Neural progenitor cell (in vitro differentiated cells): ENCODE results near the gene PRPH2.

Source experiments
- EZH2 ChIP-seq: fragments of 200-600 bp; sonication (generic); IDR thresholded peaks from 2 replicates; pipeline ENCODE4 v1.6.1; 2017; ENCODE audit warnings: antibody characterized with exemption, mild to moderate bottlenecking, moderate library complexity
- EZH2phosphoT487 ChIP-seq: fragments of 200-600 bp; sonication (generic); IDR thresholded peaks from 2 replicates; pipeline ENCODE4 v1.6.1; 2017; ENCODE audit warnings: antibody characterized with exemption
- TF ChIP-seq, protein P1 (sequence below): fragments of 200-600 bp; sonication (generic); IDR thresholded peaks from 2 replicates; pipeline ENCODE4 v1.5.1; 2017; ENCODE audit warnings: antibody characterized with exemption, mild to moderate bottlenecking

DNA sequence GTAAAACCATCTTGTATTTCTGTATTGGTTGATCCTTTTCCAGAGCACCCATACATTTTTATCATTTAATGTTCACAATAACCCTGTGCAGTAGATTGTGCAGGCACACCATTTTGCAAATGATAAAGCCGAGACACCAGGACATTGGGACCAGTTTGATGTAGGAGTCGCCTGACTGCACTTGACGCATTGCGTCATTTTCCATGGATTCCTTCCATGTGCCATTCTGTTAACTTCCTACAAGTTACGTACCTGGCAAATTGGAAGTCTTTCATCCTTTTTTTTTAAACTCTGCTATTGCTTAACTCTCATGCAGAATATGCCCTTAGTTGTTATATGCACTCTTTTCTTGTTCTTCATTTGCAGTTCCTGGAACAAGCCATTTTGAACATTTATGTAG, 43.0 kb downstream of the PRPH2 start:
- TF ChIP-seq, protein P1, sequence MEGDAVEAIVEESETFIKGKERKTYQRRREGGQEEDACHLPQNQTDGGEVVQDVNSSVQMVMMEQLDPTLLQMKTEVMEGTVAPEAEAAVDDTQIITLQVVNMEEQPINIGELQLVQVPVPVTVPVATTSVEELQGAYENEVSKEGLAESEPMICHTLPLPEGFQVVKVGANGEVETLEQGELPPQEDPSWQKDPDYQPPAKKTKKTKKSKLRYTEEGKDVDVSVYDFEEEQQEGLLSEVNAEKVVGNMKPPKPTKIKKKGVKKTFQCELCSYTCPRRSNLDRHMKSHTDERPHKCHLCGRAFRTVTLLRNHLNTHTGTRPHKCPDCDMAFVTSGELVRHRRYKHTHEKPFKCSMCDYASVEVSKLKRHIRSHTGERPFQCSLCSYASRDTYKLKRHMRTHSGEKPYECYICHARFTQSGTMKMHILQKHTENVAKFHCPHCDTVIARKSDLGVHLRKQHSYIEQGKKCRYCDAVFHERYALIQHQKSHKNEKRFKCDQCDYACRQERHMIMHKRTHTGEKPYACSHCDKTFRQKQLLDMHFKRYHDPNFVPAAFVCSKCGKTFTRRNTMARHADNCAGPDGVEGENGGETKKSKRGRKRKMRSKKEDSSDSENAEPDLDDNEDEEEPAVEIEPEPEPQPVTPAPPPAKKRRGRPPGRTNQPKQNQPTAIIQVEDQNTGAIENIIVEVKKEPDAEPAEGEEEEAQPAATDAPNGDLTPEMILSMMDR = no peak
- TF ChIP-seq EZH2 (no peak), EZH2phosphoT487 (no peak)
